Effector CD8-positive, alpha-beta T cell (primary cell): ENCODE measurements around the gene PSTPIP2.
"Not testable (repeated sequence)": the region's sequence is repeated elsewhere in the genome, so short reads cannot be mapped to it uniquely, and the experiment has no call there.

ENCODE experiments used
- DNase-seq: peaks from one replicate; lab custom pipeline; 2025; lab: John Stamatoyannopoulos, UW
- total RNA-seq, 4 experiments: gene quantifications; one replicate each; lab custom pipeline; 2026; lab: John Stamatoyannopoulos, UW

Gene PSTPIP2, protein sequence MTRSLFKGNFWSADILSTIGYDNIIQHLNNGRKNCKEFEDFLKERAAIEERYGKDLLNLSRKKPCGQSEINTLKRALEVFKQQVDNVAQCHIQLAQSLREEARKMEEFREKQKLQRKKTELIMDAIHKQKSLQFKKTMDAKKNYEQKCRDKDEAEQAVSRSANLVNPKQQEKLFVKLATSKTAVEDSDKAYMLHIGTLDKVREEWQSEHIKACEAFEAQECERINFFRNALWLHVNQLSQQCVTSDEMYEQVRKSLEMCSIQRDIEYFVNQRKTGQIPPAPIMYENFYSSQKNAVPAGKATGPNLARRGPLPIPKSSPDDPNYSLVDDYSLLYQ
- 6.3 to 19.3 (median 17.0) reads per million in 4 experiments for total RNA-seq

DNA sequence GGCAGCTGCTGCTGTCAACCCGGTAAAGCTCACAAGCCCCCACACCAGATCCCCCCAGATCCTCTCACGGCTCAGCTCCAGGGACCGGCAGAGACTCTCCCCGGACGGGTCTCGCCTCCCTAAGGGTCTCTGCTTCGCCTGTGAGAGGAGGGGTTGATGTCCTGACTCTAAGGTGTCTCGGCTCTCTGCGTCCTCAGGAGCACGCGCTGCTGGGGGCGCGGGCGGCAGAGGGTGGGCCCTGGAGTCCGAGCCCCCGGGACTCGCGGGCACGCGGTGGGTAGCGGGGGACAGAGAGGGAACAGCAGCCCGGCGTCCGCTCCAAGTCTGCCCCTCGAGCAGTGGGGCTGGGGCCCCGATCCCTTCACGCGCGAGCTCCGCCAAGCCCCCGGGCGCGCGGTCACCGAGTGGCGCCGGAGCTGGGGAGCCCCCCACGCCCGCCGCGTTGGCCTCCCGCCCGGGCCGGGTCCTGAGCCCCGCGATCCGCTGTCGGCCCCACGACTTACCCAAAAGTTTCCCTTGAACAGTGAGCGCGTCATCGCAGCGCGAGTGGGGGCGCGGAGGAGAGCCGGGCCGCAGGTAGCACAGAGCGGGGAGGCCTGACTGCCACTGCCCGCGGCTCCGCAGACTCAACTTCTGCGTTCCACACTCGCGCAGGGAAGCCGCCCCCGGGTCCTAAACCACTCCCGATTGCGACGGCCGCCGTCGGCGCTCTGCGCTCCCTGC, at the start of gene PSTPIP2:
Gene PSTPIP2 (minus strand): TSS at position 608 of the 723 bp plus-strand sequence. CDS start 72 bp downstream, at position 536.
- peak; percentile 24 for DNase-seq

- no peak for DNase-seq
Observed at GRCh38 chr18:46113751-46114150, 41.7 kb upstream of the PSTPIP2 start.

DNA sequence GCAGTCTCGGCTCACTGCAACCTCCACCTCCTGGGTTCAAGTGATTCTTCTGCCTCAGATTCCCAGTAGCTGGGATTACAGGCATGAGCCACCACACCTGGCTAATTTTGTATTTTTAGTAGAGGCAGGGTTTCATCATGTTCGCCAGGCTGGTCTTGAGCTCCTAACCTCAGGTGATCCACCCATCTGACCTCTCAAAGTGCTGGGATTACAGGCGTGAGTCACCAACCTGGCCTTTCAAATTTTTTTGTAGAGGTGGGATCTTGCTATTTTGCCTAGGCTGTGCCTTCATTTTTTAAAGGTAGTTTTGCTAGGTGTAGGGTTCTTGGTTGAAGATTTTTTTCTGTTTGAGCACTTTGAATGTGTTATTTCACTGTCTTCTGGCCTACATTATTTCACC, 38.3 kb upstream of the PSTPIP2 start:
- no peak for DNase-seq

DNA sequence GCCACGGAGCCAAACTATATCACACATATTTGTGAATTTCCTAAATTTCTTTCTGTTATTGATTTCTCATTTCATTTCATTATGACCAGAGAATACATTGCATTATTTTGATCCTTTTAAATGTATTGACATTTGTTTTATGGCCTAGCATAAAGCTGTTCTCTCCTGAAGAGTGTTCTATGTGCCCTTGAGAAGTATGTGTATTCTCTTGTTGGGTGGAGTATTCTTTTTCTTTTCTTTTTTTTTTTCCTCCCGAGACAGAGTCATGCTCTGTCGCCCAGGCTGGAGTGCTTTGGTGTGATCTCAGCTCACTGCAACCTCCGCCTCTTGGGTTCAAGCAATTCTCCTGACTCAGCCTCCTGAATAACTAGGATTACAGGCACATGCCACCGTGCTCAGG, 37.3 kb upstream of the PSTPIP2 start:
- DNase-seq, result no peak

- DNase-seq, result peak; percentile 80
Observed at GRCh38 chr18:46104128-46104911, 32.3 kb upstream of the PSTPIP2 start, which contains the start of gene HAUS1. Gene HAUS1 (plus strand): TSS chr18:46104385. CDS start chr18:46104412, 27 bp downstream.

GRCh38 chr18:46099463-46099862, 27.4 kb upstream of the PSTPIP2 start:
- no peak for DNase-seq

DNA sequence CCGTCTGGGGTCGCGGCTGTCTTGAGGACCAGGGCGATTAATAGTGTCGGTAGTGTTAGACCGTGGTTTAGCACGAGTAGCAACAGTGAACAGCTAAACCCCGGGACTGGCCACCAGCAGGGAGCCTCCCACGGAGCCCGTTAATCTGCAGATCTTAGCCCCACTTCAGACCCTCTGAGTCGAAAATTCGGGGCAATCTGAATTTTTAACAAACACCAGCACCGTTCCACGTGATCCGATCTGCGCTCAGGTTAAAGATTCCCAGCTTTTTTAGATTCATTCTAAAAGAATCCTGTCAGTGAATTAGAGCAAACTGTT, 26.5 kb upstream of the PSTPIP2 start:
- no peak for DNase-seq

- peak; percentile 70 for DNase-seq
Observed at GRCh38 chr18:46097801-46098615, 25.9 kb upstream of the PSTPIP2 start, which contains the start of gene ATP5F1A. Gene ATP5F1A (minus strand): TSS chr18:46098296. CDS start chr18:46098231, 65 bp downstream.

DNA sequence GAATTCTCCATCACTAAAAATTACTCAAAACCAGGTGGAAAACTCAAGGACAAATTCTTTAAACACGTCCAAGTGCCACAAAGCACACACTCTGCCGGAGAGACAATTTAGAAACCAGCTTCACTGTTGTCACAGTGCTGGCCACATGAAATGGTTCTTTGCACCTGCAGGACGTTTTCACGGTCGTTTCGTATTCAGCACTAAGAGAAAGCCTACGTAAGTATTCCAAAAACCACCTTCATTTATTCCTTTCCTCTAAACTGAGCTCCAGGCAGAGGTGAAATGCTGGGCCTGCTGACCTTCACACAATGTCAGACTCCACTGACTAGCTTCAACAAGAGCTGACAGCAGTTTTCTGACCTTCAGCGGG, 25.4 kb upstream of the PSTPIP2 start:
- no peak for DNase-seq

GRCh38 chr18:46096651-46097300, 24.7 kb upstream of the PSTPIP2 start:
- DNase-seq, result no peak

DNA sequence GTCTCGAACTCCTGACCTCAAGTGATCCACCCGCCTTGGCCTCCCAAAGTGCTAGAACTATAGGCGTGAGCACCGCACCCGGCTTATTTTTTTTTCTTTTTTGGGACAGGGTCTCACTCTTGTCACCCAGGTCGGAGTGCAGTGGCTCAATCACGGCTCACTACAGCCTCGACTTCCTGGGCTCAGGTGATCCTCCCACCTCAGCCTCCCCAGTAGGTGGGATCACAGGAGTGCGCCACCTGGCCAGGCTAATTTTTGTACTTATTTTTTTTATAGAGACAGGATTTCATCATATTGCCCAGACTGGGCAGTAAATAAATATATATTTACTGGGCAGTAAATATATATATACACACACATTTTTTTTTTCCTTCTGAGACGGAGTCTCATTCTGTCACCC, 23.5 kb upstream of the PSTPIP2 start:
- no peak for DNase-seq

DNA sequence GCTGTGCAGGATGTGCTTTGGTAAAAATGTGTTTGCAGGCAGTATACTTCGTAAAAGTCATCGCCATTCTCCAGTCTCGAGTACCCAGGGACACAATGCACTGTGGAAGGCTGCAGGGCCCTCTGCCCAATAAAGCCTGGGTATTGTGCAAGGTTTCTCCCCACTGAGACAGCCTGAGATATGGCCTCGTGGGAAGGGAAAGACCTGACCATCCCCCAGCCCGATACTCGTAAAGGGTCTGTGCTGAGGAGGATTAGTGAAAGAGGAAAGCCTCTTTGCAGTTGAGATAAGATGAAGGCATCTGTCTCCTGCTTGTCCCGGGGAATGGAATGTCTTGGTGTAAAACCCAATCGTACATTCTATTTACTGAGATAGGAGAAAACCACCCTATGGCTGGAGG, 16.4 kb upstream of the PSTPIP2 start:
- DNase-seq, result not testable (repeated sequence)

- no peak for DNase-seq
Observed at GRCh38 chr18:46084431-46084830, 12.4 kb upstream of the PSTPIP2 start.

DNA sequence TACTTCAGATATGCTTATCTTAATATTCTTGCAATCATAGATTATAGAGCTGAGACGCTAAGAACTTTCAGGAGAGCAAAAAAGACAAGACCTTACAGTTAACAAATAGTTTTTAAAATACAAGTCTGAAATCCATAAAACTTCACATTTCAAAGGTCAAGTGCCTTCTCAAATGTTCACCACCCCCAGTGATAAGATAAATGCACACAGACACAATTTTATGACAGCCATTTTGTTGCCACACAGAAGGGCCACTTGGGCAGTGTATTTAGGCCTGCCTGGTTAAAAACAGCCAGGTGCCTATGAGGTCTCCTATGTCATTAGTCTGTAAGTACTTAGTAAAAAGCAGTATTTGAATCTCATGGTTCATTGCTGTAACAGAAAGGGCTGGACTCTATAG, 8.1 kb upstream of the PSTPIP2 start:
- no peak for DNase-seq

DNA sequence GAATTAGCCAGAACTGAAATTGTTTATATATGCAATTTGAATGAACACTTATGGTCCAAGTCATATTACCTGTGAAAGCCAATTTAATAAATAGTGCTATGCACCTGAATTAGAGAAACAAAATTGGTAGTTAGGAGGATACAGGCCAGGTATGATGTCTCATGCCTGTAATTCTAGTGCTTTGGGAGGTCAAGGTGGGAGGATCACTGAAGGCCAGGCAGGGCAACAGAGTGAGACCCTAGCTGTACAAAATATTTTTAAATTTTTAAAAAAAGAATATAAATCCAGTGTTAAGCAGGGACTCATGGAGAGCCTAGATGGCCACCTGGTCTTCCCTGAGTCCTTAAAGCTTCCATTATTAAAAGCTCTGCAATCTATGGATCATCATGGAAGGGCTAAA, 7.3 kb upstream of the PSTPIP2 start:
- DNase-seq, result no peak

GRCh38 chr18:46073474-46074331, 1.6 kb upstream of the PSTPIP2 start:
- DNase-seq, result peak; percentile 2

- no peak for DNase-seq
Observed at GRCh38 chr18:46072959-46073358, 899 bp upstream of the PSTPIP2 start.

GRCh38 chr18:46072376-46072867, 362 bp upstream of the PSTPIP2 start:
- DNase-seq, result no peak

DNA sequence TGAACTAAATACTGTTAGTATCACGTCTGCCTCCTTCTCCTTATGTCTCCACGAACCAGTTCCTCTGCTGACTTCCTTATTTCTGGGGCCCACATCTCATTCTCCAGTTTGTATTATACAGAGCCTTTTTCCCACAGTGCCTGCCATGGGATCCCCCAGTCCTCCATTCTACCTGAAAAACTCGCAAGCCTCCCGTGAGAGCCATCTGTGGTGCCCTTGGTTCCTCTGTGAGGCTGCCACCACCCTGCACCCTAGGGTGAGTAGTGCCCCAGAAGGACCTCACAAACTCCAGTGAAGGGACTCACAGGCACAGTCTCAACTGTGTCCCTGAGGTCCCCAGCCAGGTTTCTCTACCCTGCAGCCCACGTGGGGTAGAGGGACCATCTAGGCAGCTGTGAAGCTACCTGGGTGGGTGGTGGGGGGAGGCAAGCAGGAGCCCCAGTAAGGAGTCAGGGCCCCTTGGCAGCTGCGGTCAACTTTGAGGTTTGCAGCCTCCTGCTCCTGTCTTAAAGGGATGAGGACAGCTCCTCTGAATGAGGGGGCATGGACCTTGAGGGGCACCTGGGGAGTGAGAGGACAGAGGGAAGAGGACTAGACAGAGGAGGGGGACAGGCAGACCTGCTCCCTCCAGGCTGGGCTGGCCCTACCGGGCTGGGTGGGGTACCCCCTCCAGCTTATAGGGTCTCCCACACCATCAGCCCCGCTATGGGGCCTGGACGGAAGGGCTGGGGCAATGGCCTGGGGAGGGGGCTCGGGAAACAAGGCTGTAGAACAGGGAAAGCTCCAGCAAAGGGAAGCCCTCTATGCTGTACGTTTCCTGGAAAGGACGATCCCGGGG, 1.0 kb downstream of the PSTPIP2 start:
- DNase-seq, result no peak
